RKO (cell line): ENCODE measurements around the gene JADE1.

Source experiments
- DNase-seq: peaks from one replicate; pipeline ENCODE4 v3.0.0-alpha.2; 2016; ENCODE audit warnings: low spot score

Gene JADE1

DNA sequence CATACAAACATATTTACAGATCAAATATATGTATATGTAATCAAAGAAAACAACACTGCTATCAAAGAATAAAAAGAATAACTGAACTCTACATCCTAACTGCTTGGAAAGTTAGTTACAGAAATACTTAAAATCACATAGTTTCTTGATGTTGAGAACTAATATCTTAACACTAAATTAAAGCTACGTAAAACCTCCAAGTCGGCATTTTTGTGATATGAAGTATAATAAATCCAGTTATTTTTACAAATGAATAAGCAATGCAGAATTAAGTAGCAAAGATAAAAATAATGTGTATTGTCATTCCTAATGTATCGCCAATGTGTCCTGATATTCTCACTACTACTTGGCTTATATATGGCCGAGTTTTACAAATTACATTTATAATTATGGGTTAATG is 68.4 kb downstream of the JADE1 start:
- DNase-seq, result no peak

DNA sequence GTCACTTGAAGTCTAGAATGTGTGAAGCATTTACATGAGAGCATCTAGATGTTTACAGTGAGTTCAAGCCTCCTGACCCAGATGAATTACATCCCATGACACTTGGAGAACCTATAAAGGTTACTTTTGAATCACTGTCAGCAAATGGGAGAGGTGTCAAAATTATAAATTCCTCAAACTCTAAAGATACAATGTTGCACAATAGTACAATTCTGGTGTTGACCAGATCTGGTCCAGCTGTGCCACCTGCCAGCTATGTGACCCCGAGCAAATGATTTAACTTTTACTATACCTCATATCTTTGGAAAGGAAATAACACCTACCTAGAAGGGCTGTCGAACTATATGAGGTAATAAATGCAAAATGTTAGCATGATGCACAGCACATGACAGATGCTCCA is 69.8 kb downstream of the JADE1 start:
- no peak for DNase-seq

DNA sequence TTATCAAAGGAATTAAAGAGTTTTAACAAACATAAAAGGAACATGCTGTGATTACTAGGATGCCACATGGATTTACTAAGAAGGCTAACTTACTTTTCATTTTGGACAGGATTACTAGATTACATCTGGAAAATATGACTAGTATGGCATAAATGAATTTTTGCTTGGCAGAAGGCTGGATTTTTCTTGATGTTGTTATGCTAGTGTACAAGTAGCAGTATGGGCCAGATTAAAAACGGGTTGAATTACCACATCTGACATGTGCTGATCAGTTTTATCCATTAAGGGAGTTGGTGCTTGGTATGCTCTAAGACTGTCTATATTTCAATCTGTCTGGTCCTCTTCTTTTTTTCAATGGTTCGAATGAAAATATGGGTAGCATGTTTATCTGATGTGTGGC is 70.5 kb downstream of the JADE1 start:
- DNase-seq, result no peak

GRCh38 chr4:128880662-128881061 is 71.2 kb downstream of the JADE1 start:
- DNase-seq, result no peak

GRCh38 chr4:128904821-128905220 is 95.3 kb downstream of the JADE1 start:
- DNase-seq, result no peak

- DNase-seq, result no peak
Measured at GRCh38 chr4:128906581-128906980, 97.1 kb downstream of the JADE1 start.

GRCh38 chr4:128907981-128908380 is 98.5 kb downstream of the JADE1 start:
- no peak for DNase-seq

DNA sequence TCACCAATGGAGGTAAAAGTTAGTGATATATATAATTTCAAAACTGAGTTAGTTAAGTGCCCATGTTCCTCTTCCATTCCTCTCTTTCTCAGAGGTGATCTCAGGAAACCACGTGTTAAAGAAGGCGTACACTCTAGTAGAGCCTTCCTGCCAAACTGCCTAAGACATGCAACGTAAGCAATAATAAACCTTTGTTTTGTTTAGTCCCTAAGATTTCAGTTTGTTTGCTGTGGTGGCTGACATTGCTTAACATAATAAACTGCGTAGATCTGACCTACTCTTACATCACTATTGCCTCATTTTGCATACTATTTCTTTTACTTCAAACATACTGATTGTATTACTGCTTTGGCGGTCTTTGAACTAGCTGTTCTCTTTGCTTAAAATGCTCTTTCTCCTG is 99.2 kb downstream of the JADE1 start:
- no peak for DNase-seq

DNA sequence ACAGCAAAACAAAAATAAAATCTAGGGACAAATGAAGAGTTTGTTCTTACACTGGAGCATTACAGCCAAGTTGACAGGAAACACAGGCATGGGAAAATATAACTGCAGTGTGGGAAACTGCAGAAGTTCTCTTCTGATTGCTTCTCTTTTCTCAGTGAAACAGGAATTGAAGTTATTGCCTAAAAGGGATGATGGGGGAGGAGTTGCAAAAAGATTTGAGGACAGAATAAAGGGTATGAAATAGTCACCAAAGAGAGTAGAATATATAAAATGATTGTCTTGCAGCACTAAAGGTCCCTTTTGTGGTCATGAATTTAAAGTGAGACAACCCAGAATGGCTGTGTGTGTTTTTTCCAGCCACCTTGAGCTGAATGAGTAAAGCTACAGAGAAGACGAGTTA is 103.7 kb downstream of the JADE1 start:
- DNase-seq, result no peak

- no peak for DNase-seq
Measured at GRCh38 chr4:128915544-128915943, 106.0 kb downstream of the JADE1 start.

GRCh38 chr4:128916832-128917231 is 107.3 kb downstream of the JADE1 start:
- no peak for DNase-seq

DNA sequence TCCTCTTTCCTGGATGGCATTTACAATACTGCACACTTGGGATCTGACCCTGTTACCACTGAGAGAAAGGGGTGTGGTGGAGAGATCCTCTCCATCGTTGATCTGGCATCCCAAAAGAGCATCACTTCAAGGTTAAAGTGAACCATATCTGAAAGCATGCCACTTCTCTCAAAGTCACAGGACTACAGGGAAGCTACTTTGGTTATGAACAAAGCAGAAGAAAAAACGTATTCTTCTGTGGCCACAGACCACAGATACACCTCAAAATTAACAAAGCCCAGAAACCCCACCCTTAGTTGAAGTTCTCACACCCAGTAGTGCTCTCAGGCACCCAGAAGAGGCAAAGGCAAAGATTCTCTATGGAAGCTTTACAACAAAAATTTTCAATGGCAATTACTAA is 108.3 kb downstream of the JADE1 start:
- DNase-seq, result no peak

GRCh38 chr4:128921954-128922353 is 112.5 kb downstream of the JADE1 start:
- no peak for DNase-seq
